HG03108 (cell line): ENCODE results near the gene RAB26.
"Not testable (repeated sequence)": the region's sequence is repeated elsewhere in the genome, so short reads cannot be mapped to it uniquely, and the experiment has no call there.

ENCODE experiments used
- ATAC-seq: cut with Tn5 transposase; IDR thresholded peaks from one replicate; pipeline ENCODE4 v1.9.1; 2021; ENCODE audit warnings: moderate library complexity; ENCODE audit not compliant: unreplicated experiment

RAB26 gene, protein sequence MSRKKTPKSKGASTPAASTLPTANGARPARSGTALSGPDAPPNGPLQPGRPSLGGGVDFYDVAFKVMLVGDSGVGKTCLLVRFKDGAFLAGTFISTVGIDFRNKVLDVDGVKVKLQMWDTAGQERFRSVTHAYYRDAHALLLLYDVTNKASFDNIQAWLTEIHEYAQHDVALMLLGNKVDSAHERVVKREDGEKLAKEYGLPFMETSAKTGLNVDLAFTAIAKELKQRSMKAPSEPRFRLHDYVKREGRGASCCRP

DNA sequence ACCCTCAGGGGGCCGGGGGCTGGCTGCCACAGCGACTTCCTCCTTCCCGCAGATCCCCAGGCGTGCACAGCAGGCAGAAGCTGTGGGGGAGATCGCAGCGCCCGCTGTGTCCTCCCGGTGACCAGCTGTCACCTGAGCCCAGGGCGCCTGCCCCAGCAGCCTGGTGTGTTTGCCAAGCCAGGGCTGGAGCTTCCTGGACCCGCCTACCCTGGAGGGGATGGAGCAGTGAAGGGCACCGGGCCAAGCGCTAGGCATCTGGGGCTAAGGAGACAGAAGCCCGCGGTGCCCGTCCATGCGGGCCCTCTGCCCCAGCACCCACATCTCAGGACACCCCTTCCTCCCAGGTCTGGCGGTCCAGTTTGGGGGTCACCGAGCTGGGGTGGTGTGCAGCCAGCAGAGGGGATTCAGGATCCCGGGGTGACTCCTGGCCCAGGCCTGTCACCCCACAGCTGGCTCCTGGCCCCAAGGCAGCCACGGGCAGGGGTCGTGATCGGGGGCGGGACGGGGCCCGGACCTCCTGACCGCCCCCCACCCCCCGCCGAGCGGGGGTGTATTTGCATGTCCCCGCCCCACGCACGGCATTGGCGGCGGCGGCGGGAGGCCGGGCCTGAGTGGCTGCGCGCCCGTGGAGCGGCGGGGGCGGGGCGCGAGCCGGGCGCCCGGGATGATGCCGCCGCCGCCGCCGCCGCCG is at the start of gene RAB26:
Gene RAB26, plus strand, starts transcription at position 645 of the 691 bp plus-strand sequence. CDS start 159 bp downstream, outside the sequence.
- ATAC-seq: no peak

DNA sequence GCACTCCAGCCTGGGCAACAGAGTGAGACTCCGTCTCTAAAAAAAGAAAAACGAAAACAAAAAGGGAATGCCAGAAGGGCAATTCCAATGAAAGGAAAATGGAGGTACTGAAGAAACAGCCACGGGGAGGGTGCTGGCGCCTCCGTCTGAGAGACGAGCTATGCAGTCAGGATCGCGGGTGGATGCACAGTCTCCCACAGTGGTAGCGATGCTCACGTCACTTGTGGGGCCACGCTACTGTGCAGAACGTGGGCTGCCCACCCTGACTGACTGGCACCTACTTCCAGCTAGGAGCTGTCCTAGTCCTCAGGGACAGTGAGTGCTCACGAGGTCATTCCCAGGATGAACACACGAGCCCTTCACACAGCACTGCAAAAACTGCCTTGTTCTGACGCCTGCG is 46.8 kb upstream of the RAB26 start:
- ATAC-seq: not testable (repeated sequence)

DNA sequence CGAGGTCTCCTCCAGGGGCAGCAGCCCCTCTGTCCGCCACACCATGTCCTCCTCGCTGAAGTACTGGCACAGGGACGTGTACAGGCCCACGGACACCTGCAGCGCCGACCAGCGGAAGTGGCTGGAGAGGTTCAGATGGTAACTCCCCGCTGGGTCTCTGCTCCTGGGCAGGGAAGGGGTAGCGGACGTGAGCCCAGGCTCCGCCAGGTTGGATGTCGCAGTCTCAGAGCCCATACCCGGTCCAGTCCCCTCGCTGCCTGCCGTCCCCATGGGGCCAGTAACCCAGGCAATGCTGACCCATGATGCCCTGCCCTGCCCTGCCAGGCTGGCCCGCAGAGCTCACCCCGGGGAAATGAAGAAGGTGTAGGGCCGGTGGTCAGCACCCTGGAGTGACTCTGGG is 46.0 kb upstream of the RAB26 start:
- ATAC-seq: no peak

- ATAC-seq: not testable (repeated sequence)
Measured at GRCh38 chr16:2104464-2104863, 44.0 kb upstream of the RAB26 start.

- not testable (repeated sequence) for ATAC-seq
Measured at GRCh38 chr16:2105291-2105690, 43.1 kb upstream of the RAB26 start.

DNA sequence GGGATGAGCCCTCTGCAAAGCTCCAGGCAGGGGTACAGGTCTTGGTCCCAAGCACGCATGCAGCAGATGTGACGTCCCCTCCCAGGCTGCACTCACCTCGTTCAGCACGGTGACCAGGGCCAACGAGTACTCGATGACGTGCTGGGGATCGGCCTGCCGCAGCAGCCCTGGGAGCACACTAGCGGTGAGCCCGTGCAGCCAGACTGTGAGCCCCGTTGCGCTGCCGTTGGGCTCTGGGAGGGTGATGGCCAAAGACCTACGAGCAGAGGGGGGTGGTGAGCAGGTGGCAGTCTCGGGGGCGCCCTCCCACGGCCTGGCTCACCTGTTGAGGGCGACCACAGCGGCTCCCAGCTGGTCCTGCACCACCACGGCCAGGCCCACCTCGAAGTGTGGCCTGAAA is 42.7 kb upstream of the RAB26 start:
- ATAC-seq: not testable (repeated sequence)

DNA sequence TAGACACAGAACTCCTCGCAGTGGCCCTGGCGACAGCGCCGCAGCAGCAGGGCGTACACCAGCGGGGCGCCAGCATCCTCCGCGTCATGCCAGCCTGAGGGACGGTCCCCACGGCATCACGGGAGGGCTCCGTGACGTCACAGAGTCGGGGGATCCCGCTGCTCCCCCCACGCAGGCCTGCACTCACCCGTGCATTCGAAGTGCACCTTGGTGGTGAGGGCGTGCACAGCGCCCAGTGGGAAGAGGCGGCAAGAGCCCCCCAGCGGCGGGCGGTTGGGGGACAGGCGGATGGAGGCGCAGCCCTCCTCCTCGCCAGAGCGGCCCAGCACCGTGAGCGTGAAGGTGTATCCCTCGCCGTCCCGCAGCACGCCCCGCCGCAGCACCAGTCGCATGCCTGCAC is 42.2 kb upstream of the RAB26 start:
- ATAC-seq: not testable (repeated sequence)

- not testable (repeated sequence) for ATAC-seq
Measured at GRCh38 chr16:2107121-2107790, 41.2 kb upstream of the RAB26 start.

- not testable (repeated sequence) for ATAC-seq
Measured at GRCh38 chr16:2107791-2108125, 40.7 kb upstream of the RAB26 start.

DNA sequence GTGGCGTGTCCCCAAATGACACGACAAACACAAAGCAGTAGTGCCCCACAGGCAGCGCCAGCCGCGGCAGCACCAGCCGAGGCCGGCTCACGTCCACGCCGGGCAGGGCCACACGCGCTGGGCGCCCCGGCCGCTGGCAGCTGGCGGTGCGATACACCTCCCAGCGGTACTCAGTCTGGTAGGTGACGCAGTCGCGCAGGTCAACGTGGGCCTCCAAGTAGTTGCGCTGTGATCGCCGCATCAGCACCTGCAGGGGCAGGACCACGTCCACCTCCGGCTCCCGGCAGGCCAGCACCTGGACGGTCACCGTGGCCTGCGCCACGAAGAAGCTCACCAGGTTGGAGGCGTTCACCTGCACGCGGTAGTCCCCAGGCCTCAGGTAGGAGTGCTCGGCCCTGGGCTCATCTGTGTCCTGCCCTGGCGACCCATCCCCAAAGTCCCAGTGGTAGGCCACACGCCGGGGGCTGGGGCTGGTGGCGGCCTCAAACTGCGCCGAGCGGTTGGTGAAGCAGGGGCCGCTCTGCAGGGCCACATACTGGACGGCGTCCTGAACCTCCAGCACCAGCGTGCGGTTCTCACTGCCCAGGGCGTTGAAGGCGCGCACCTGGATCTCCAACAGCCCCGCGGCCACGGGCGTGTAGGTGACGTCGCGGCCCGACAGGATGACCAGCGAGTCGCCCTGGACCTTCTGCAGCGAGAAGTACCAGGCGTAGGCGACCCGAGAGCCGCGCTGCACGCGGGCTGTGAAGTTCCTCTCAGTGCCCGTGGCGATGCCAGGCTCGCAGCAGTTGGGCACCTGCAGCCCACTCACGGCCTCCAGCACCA is 39.8 kb upstream of the RAB26 start:
- ATAC-seq: not testable (repeated sequence)

GRCh38 chr16:2109271-2109580 is 39.2 kb upstream of the RAB26 start:
- not testable (repeated sequence) for ATAC-seq

DNA sequence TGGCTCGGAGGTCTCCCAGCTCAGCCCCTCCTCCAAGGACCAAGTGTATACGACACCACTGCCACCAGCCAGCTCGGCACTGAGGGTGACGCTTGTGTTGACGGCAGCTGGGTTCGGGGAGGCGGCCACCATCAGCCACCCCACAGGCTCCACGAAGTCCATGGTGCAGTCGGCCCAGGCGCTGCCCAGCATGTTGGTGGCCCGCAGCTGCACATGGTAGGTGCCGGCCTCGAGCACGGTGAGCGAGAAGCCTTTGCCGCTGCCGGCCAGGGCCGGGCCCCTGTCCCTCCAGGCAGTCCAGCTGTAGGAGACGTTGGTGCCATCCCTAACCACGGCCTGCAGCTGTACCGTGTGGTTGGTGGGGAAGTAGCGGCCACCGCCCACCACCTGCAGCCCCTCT is 38.6 kb upstream of the RAB26 start:
- not testable (repeated sequence) for ATAC-seq

DNA sequence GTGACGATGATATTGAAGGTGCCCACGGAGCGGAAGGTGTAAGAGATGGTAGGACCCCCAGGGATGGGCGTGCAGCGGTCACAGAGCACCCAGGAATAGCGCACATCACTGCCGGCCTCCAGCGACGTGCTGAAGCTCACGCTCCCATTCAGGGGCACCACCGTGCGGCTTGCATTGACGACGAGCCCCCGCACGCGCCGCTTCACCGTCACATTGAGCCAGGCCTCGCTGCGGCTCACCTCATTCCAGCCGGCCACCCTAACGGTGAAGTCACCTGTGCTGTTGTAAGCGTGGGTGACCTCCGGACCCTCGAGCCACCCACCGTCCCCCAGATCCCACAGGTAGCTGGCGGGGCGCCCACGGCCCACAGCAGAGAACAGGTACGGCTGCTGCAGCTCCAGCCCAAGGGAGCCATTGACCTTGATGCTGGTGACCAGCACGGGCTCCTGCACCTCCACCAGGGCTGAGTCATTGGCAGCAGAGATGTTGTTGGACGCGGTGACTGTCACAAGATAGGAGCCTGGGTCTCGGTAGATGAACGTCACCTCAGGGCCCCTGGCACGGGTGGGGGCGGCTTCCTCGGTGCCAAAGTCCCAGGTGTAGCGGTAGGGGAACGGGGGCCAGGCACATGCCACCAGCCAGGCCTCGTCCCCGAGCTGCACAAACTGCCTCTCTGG is 38.0 kb upstream of the RAB26 start:
- ATAC-seq: not testable (repeated sequence)

DNA sequence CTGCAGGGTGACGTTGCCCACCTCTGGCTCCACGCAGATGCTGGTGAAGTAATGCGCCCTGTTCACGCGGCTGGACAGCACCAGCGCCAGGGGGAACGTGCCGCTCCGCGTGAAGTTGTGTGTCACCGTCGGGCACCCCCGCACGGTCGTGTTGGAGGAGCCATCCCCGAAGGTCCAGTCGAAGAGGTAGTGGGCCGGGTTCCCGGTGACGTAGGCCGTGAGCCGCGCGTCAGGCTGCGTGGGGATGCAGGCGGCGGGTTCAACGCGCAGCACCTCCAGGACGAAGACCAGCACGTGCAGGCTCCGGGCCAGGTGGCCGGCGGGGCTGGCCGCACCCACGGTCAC is 37.4 kb upstream of the RAB26 start:
- ATAC-seq: not testable (repeated sequence)

GRCh38 chr16:2111412-2112335 is 36.8 kb upstream of the RAB26 start:
- ATAC-seq: not testable (repeated sequence)

GRCh38 chr16:2112539-2113106 is 35.8 kb upstream of the RAB26 start:
- ATAC-seq: not testable (repeated sequence)

DNA sequence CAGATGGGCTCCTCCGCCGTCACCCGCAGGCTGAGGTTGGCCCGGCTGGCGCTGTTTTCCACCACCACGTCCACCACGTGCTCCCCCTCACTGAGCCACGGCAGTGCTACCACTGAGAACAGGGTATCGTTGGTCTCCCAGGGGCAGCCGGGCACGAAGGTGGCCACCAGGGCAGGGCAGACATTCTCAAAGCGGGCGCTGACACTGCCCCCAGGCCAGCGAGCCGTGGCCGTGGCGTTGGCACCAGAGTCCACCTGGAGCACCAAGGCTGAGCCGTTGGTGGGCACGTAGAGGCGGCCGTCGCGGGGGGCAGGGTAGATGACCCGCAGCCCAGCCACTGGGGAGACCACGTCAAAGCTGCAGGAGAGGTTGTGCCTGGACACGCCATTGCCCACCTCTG is 34.2 kb upstream of the RAB26 start:
- ATAC-seq: not testable (repeated sequence)

GRCh38 chr16:2114885-2115590 is 33.4 kb upstream of the RAB26 start:
- ATAC-seq: not testable (repeated sequence)

GRCh38 chr16:2115591-2115973 is 32.8 kb upstream of the RAB26 start:
- ATAC-seq: no peak
